ENCODE measurements around the gene CCDC136. TPM values are rescaled to one million over a fixed set of nuclear protein-coding genes. Genes with fewer than 3 reads are reported as not detected.

The CCDC136 gene
- polyA plus RNA-seq, 3 donors, result 10.3 to 12.7 (median 11.6) TPM

Other genes with a start within 250 kb of the CCDC136 start
- 1 to 10 TPM in 1 of 3 donors, under 1 TPM in 2; 0.62 to 1.4 (median 0.82) TPM for gene GARIN1A, start 119.7 kb upstream of the CCDC136 start, polyA plus RNA-seq (ENCODE audit: insufficient read length in 3 of 3)
- gene CALU, start 52.6 kb upstream of the CCDC136 start, polyA plus RNA-seq (ENCODE audit: insufficient read length in 3 of 3), result 100 to 1,000 TPM; 207 to 221 (median 221) TPM
- 1 to 10 TPM; 1.2 to 1.8 (median 1.3) TPM for gene OPN1SW, start 16.2 kb upstream of the CCDC136 start, polyA plus RNA-seq (ENCODE audit: insufficient read length in 3 of 3)
- 10 to 100 TPM; 10.8 to 14.9 (median 10.9) TPM for gene FLNC, start 38.4 kb downstream of the CCDC136 start, polyA plus RNA-seq (ENCODE audit: insufficient read length in 3 of 3)
- gene ATP6V1F, start 70.9 kb downstream of the CCDC136 start, polyA plus RNA-seq (ENCODE audit: insufficient read length in 3 of 3), result 100 to 1,000 TPM; 213 to 268 (median 215) TPM
- gene KCP, start 118.7 kb downstream of the CCDC136 start, polyA plus RNA-seq (ENCODE audit: insufficient read length in 3 of 3), result 10 to 100 TPM; 10.5 to 12.7 (median 12.1) TPM
- 1 to 10 TPM; 6.9 to 8.4 (median 7.2) TPM for gene IRF5, start 146.0 kb downstream of the CCDC136 start, polyA plus RNA-seq (ENCODE audit: insufficient read length in 3 of 3)

Data from right renal cortex interstitium (tissue), 3 donors.